Keratinocyte (primary cell): Measurements from ENCODE around the gene ERFL. TPM values are rescaled to one million over a fixed set of nuclear protein-coding genes. Genes with fewer than 3 reads are reported as not detected.

Experiments
- DNase-seq: peaks from one replicate; pipeline ENCODE4 v3.0.0-alpha.2; 2011; ENCODE audit warnings: low read depth, missing footprints, low spot score
- FAIRE-seq: peaks from 2 replicates; lab custom pipeline; 2011; peaks lifted over from hg19 to GRCh38; lab: Jason Lieb, UNC
- H2AFZ ChIP-seq: 2 replicates; pipeline ENCODE4 v1.6.0; 2012; ENCODE audit warnings: low read length, control low read depth, inconsistent platforms; ENCODE audit not compliant: control insufficient read depth
- H3K27ac ChIP-seq: 2 replicates; pipeline ENCODE4 v1.5.1; 2011; ENCODE audit warnings: low read length; ENCODE audit not compliant: control insufficient read depth, insufficient read depth
- H3K27me3 ChIP-seq: 3 replicates; pipeline ENCODE4 v1.6.0; 2011; ENCODE audit warnings: low read length; ENCODE audit not compliant: control insufficient read depth, insufficient read depth; ENCODE audit errors: extremely low read depth
- H3K36me3 ChIP-seq, 2 experiments: 2 replicates in 1 of 2; 3 replicates in 1 of 2; pipeline ENCODE4 v1.5.1; 2011; ENCODE audit warnings: low read length in 2 of 2, mild to moderate bottlenecking in 1 of 2; ENCODE audit not compliant: control insufficient read depth in 2 of 2, insufficient read depth in 2 of 2; ENCODE audit errors: extremely low read depth in 1 of 2
- H3K4me1 ChIP-seq: 3 replicates; pipeline ENCODE4 v1.5.1; 2011; ENCODE audit warnings: low read length; ENCODE audit not compliant: control insufficient read depth, insufficient read depth; ENCODE audit errors: extremely low read depth
- H3K4me2 ChIP-seq: 3 replicates; pipeline ENCODE4 v1.6.0; 2011; ENCODE audit warnings: low read depth, low read length; ENCODE audit not compliant: control insufficient read depth, insufficient read depth; ENCODE audit errors: extremely low read depth
- H3K4me3 ChIP-seq, 3 experiments: fragments of 200-600 bp in 1 of 3; sonication (generic) in 1 of 3; 2 replicates in 2 of 3; 3 replicates in 1 of 3; pipeline ENCODE4 v1.5.1; 2011 to 2016; ENCODE audit warnings: low read length in 3 of 3, mild to moderate bottlenecking in 3 of 3, control low read depth in 2 of 3, inconsistent platforms in 1 of 3, low read depth in 1 of 3, mixed read lengths in 1 of 3, mixed run types in 1 of 3, moderate library complexity in 1 of 3; ENCODE audit not compliant: control insufficient read depth in 2 of 3, insufficient read depth in 2 of 3; ENCODE audit errors: extremely low read depth in 1 of 3
- H3K79me2 ChIP-seq: 2 replicates; pipeline ENCODE4 v1.6.0; 2012; ENCODE audit warnings: low read length; ENCODE audit not compliant: control insufficient read depth, insufficient read depth
- H3K9ac ChIP-seq: 3 replicates; pipeline ENCODE4 v1.6.0; 2011; ENCODE audit warnings: low read length; ENCODE audit not compliant: control insufficient read depth, insufficient read depth; ENCODE audit errors: extremely low read depth
- H3K9me1 ChIP-seq: 3 replicates; pipeline ENCODE4 v1.6.0; 2011; ENCODE audit warnings: low read length; ENCODE audit not compliant: control insufficient read depth, insufficient read depth; ENCODE audit errors: extremely low read depth
- H3K9me3 ChIP-seq: 2 replicates; pipeline ENCODE4 v1.5.1; 2012; ENCODE audit warnings: low read depth, low read length; ENCODE audit not compliant: control insufficient read depth
- H4K20me1 ChIP-seq: 3 replicates; pipeline ENCODE4 v1.6.0; 2011; ENCODE audit warnings: low read length; ENCODE audit not compliant: control insufficient read depth, insufficient read depth; ENCODE audit errors: extremely low read depth
- EZH2 ChIP-seq: IDR thresholded peaks from one replicate; pipeline ENCODE4 v1.6.1; 2012; ENCODE audit warnings: inconsistent platforms, mild to moderate bottlenecking, low read length, moderate library complexity
- dilution Hi-C: fragments of 300-500 bp; cut with MboI; formaldehyde crosslinking; loops from one replicate; pipeline ENCODE4 v1.7.0; 2020; ENCODE audit warnings: low sequenced_read_pairs; ENCODE audit not compliant: extremely low pct_ligation_motif_present
- polyA plus RNA-seq, 5 experiments: library from polyadenylated mRNA; depleted of rRNA in 3 of 5; stranded (reverse) in 3 of 5; stranded (forward) in 1 of 5; unstranded in 1 of 5; fragments of >200 nt; gene quantifications; 1 replicate in 1 of 5; 2 replicates in 3 of 5; 3 replicates in 1 of 5; pipeline versions ENCODE4 v1.2.1 to v1.2.3, GENCODE V29; 2011 to 2012; ENCODE audit warnings: missing spikeins in 2 of 5, low read depth in 1 of 5, low replicate concordance in 1 of 5
- TF ChIP-seq, protein P1 (sequence below), 3 experiments: IDR thresholded peaks in 1 of 3; conservative IDR thresholded peaks in 1 of 3; optimal IDR thresholded peaks in 1 of 3; 2 replicates in 2 of 3; 3 replicates in 1 of 3; pipeline versions ENCODE3 to v1.5.1; 2011; ENCODE audit warnings: low read length in 3 of 3, mild to moderate bottlenecking in 3 of 3, moderate library complexity in 2 of 3, control low read depth in 1 of 3, inconsistent platforms in 1 of 3; ENCODE audit not compliant: insufficient read depth in 2 of 3; ENCODE audit errors: extremely low read depth in 1 of 3

The ERFL gene
- polyA plus RNA-seq, 1 donor (not counting 4 experiments of a cell fraction or from before 2014, with no cell fraction given): not detected

DNA sequence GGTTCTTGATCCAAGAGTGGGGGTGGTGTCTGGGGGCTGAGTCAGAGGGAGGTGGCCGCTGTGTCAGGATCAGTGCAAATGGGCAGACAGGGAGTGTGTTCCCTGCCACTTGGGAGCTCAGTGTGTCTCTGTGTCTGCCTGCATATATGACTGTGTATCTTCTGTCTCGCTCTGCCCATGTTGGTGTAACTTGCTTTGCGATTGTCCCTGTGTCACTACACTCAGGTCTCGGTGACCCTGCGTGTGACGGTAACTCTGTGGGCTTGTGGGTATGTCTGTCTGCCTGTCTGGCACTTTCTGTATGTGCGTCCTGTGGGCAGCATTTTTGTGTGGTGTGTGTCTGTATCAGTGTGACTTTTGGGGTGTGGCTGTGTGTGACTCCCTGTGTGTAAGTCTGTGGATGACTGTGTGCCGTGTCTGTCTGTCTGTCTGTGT lies 8.2 kb upstream of the ERFL start:
- no peak for FAIRE-seq
- Histone ChIP-seq H3K9me3 (no peaks in the 10 kb centered on the region), H3K36me3 (no peaks in the 10 kb centered on the region), H3K4me3 (peak overlapping the region in 1 of 3 experiments; percentile 42), H4K20me1 (peaks cover 3% of the 10 kb centered on the region), H3K27ac (no peak overlapping the region), H3K9me1 (no peaks in the 10 kb centered on the region), H2AFZ (no peak overlapping the region), H3K4me2 (peak overlapping the region; percentile 55), H3K4me1 (peaks cover 15% of the 10 kb centered on the region), H3K27me3 (peaks cover 75% of the 10 kb centered on the region), H3K79me2 (no peaks in the 10 kb centered on the region), H3K9ac (peak overlapping the region; percentile 41)
- peak; percentile 39 for TF ChIP-seq EZH2
- TF ChIP-seq, protein P1, sequence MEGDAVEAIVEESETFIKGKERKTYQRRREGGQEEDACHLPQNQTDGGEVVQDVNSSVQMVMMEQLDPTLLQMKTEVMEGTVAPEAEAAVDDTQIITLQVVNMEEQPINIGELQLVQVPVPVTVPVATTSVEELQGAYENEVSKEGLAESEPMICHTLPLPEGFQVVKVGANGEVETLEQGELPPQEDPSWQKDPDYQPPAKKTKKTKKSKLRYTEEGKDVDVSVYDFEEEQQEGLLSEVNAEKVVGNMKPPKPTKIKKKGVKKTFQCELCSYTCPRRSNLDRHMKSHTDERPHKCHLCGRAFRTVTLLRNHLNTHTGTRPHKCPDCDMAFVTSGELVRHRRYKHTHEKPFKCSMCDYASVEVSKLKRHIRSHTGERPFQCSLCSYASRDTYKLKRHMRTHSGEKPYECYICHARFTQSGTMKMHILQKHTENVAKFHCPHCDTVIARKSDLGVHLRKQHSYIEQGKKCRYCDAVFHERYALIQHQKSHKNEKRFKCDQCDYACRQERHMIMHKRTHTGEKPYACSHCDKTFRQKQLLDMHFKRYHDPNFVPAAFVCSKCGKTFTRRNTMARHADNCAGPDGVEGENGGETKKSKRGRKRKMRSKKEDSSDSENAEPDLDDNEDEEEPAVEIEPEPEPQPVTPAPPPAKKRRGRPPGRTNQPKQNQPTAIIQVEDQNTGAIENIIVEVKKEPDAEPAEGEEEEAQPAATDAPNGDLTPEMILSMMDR (optimal IDR thresholded peaks at IDR 0.05 in 1 of 3, IDR thresholded peaks at IDR 0.05 in 1 of 3, conservative IDR thresholded peaks at IDR 0.05 in 1 of 3; ENCODE audit: extremely low read depth in 1 of 3, insufficient read depth in 2 of 3, low read length in 3 of 3): no peak
- dilution Hi-C loops: no loop called here
- peak; percentile 52 for DNase-seq

DNA sequence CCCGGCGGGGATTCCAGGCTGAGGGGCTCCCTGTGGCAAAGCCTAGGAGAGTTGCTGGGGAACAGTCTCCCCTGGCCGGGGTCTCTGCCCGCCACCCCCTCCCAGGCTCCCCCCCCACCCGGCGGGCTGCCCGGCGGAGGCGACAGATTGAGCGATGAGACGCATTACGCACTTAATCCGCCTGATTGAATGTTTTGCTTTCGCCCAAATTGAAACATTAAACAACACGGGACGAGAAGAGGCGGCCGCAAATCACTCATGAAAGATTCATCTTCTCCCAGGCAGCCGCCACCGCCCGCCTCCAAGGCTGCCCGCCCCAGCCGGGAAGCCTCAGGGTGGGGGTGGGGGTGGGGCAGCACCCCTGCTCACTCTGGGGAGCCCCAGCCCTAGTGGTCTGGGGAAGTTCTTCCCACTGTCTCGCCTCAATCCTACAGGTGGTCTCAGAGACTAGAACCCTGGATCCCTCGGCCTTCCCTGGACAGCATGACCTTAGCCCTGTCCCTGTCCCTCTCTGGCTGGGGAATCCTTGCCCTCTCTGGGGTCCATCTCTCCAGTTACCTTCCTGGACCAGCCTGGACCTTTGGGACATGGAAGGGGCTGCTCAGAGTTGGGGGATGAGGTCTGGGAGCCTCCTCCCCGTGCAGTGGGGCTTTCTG lies 7.6 kb upstream of the ERFL start:
- Histone ChIP-seq H3K4me1 (peaks cover 15% of the 10 kb centered on the region), H3K79me2 (no peaks in the 10 kb centered on the region), H3K36me3 (no peaks in the 10 kb centered on the region), H3K27me3 (peaks cover 75% of the 10 kb centered on the region), H3K9me1 (no peaks in the 10 kb centered on the region), H2AFZ (no peak overlapping the region), H3K4me2 (peak overlapping the region; percentile 55), H3K4me3 (peak overlapping the region in 1 of 3 experiments; percentile 42), H3K9ac (peak overlapping the region; percentile 41), H3K9me3 (no peaks in the 10 kb centered on the region), H4K20me1 (peaks cover 3% of the 10 kb centered on the region), H3K27ac (no peak overlapping the region)
- dilution Hi-C loops: no loop called here
- DNase-seq (no peak), FAIRE-seq (no peak)
- TF ChIP-seq EZH2: no peak
- TF ChIP-seq, protein P1 (optimal IDR thresholded peaks at IDR 0.05 in 1 of 3, IDR thresholded peaks at IDR 0.05 in 1 of 3, conservative IDR thresholded peaks at IDR 0.05 in 1 of 3; ENCODE audit: extremely low read depth in 1 of 3, insufficient read depth in 2 of 3, low read length in 3 of 3): no peak
